Adipocyte (in vitro differentiated cells): ENCODE data around the gene PLSCR2.

ENCODE experiments used
- DNase-seq: peaks from one replicate; pipeline ENCODE4 v3.0.0-alpha.2; 2015; ENCODE audit warnings: low read depth
- H3K27me3 ChIP-seq: replicated peaks from 2 replicates; pipeline ENCODE4 v1.7.0; 2013; ENCODE audit warnings: mild to moderate bottlenecking, low read length, moderate library complexity; ENCODE audit not compliant: control insufficient read depth, insufficient read depth
- H3K36me3 ChIP-seq: 2 replicates; pipeline ENCODE4 v1.7.0; 2013; ENCODE audit warnings: low read length, mild to moderate bottlenecking, moderate library complexity; ENCODE audit not compliant: control insufficient read depth, insufficient read depth, severe bottlenecking
- H3K4me1 ChIP-seq: 2 replicates; pipeline ENCODE4 v1.7.0; 2013; ENCODE audit warnings: mild to moderate bottlenecking, low read length, moderate library complexity; ENCODE audit not compliant: control insufficient read depth, insufficient read depth
- H3K4me3 ChIP-seq: 2 replicates; pipeline ENCODE4 v1.7.0; 2013; ENCODE audit warnings: mild to moderate bottlenecking, low read length, moderate library complexity
- H3K9ac ChIP-seq: 2 replicates; pipeline ENCODE4 v1.7.0; 2013; ENCODE audit warnings: mild to moderate bottlenecking, low read length, moderate library complexity
- H3K9me3 ChIP-seq: 2 replicates; pipeline ENCODE4 v1.7.0; 2013; ENCODE audit warnings: mild to moderate bottlenecking, low read length, moderate library complexity; ENCODE audit not compliant: control insufficient read depth

PLSCR2 gene

DNA sequence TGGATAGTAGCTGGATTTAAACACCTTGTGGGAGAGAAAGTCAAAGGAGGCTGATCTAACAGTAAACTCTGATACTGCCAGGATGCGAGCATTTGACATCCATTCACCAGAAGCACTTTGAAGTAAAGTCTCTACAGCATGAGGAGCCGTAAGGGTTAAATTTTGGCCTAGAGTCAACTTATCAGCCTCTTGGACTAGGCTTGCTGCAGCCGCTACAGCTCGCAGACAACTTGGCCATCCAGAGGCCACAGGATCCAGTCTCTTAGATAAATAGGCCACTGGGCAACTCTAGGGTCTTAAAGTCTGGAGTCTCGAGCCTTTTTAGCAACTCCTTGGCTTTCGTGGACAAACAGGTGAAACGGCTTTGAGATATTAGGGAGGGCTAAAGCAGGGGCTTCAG lies 61.4 kb downstream of the PLSCR2 start:
- Histone ChIP-seq H3K9ac (no peak overlapping the region), H3K9me3 (peaks cover 11% of the 10 kb centered on the region), H3K4me1 (peaks cover 5% of the 10 kb centered on the region), H3K27me3 (no peaks in the 10 kb centered on the region), H3K36me3 (no peaks in the 10 kb centered on the region), H3K4me3 (no peak overlapping the region)
- no peak for DNase-seq

DNA sequence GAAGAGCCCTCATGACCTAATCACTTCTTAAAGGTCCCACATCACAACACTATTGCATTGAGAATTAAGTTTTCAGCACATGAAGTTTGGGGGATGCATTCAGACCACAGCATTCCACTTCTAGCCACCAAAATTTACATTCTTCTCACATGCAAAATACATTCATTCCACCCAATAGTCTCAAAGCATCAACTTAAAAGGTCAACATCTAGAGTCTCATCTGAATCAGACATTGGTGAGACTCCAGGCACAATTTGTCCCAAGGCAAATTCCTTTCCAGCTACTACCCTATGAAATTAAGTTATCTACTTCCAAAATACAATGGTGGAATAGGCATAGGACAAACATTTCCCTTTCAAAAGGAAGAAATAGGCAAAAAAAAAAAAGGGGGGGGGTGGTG lies 64.9 kb downstream of the PLSCR2 start:
- Histone ChIP-seq H3K4me3 (no peak overlapping the region), H3K9ac (no peak overlapping the region)
- peak; percentile 44 for DNase-seq

DNA sequence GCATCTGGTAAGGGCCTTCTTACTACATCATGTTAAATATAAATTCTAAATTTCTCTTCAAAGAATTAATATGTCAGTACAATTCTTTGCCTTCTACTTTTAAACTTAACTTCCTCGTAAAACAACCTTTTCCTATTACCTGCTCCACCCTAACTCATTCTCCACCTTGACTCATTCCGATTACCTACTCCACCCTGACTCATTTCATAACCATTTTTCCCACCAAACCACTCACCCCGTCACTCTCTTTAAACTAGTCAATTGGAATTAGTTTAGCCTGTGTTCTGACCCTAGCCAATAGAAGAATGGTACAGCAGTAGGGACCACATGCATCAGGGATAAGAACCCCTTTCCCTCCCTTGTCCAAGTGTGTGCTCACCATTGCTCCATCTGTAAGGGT lies 65.6 kb downstream of the PLSCR2 start:
- Histone ChIP-seq H3K9me3 (no peaks in the 10 kb centered on the region), H3K4me3 (no peak overlapping the region), H3K4me1 (peaks cover 5% of the 10 kb centered on the region), H3K9ac (no peak overlapping the region), H3K36me3 (no peaks in the 10 kb centered on the region), H3K27me3 (no peaks in the 10 kb centered on the region)
- DNase-seq = no peak

More for the DNA sequence above, 64.9 kb downstream of the PLSCR2 start:
- Histone ChIP-seq H3K36me3 (no peaks in the 10 kb centered on the region), H3K27me3 (no peaks in the 10 kb centered on the region), H3K9me3 (no peaks in the 10 kb centered on the region), H3K4me1 (peaks cover 5% of the 10 kb centered on the region)

DNA sequence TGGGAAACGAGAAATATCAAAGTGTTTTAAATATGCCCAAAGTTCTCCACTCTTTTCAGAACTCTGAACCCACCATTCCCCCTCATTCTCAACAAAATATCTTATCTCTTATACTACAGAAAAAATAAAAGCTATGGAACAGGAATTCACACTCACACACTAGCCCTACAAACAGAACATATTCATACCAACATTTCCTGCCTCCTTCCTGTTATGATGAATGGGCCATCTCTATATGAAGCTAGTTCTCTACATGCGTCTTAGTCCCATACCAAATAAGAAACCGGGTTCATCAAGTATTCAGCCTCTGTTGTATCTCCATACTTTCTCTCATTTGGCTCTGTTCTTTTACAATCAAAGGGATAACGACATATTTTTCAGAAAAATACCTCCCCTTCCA lies 72.6 kb downstream of the PLSCR2 start:
- H3K27me3 ChIP-seq = no peaks in the 10 kb centered on the region
- DNase-seq = no peak
- H3K9me3 ChIP-seq = no peaks in the 10 kb centered on the region
- H3K4me1 ChIP-seq = peaks cover 5% of the 10 kb centered on the region
- no peak overlapping the region for H3K9ac ChIP-seq
- no peaks in the 10 kb centered on the region for H3K36me3 ChIP-seq
- no peak overlapping the region for H3K4me3 ChIP-seq

DNA sequence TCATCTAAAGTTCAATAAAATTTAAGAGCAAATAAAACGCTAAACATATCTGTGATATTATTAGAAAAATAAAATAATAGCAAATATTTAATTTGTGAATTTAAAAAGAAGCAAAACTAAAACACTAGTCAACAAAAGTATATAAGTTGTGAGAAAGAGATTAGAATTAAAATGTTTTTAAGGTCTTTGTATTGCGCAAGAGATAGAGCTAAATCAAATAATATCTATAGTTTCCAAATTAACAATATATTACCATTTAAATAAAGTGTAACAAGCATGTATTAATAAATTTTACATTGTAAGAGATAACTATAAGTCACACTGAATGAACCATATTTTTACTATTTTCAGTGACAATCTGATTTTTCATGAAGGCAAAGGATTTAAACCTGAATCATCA lies 74.2 kb downstream of the PLSCR2 start:
- H3K4me3 ChIP-seq = no peak overlapping the region
- no peaks in the 10 kb centered on the region for H3K9me3 ChIP-seq
- H3K36me3 ChIP-seq = no peaks in the 10 kb centered on the region
- H3K9ac ChIP-seq = no peak overlapping the region
- no peaks in the 10 kb centered on the region for H3K27me3 ChIP-seq
- H3K4me1 ChIP-seq = peaks cover 20% of the 10 kb centered on the region
- no peak for DNase-seq

DNA sequence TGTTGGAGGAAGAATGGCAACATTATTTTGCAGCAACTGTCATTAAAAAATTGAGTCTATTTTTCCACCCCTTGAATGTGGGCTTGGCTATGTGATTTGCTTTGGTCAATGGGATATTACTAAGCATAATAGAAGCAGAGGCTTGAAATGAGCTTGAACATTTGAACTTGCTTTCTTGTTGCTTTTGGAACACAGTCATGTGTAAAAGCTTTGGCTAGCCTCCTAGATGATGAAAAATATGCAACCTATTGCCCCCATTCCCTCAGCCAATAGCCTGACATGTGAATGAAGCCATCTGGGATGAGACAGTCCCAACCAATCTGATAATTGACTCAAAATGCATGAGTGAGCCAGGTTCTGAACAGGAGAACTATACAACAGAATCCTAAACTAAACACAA lies 78.4 kb downstream of the PLSCR2 start:
- peaks cover 23% of the 10 kb centered on the region for H3K4me1 ChIP-seq
- peak; percentile 91 for DNase-seq
- H3K27me3 ChIP-seq = no peaks in the 10 kb centered on the region

DNA sequence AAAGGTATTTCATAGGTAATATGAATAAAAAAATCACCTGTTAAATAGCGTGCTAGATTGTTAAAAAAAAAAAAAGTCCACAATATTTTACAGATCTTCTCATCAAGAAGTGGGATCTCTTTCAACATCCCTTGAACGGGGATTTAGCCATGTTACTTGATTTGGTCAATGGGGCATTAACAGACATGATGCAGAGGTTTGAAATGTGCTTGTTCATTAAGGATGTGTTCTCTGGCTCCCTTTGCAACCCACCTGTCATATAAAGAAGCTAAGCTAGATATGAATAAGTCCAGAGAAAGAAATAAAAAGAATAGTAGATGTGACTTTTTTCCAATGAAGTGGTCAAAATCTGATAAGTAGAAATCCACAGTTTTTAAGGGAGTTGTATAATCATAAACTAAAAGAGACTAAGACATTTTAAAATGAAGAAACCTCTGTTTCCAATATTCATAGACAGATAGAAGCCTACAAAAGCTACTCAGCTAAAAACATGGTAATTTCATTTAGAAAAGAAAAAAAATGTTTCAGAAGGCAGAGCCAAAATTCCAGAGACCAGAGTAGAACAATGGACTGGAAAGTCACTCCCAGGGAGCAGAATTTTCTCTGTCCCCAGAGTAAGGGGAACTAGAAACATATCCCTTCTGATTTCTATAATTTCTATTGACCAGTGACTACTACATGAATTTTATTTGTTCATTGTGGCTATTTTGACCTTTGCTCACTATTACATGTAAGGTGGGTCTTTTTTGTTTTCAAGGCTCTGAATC lies 79.2 kb downstream of the PLSCR2 start:
- H3K9ac ChIP-seq = peak overlapping the region; percentile 13
- peaks cover 18% of the 10 kb centered on the region for H3K4me1 ChIP-seq
- H3K9me3 ChIP-seq = no peaks in the 10 kb centered on the region
- H3K27me3 ChIP-seq = no peaks in the 10 kb centered on the region
- no peaks in the 10 kb centered on the region for H3K36me3 ChIP-seq
- DNase-seq = peak; percentile 45
- H3K4me3 ChIP-seq = peak overlapping the region; percentile 46

More for the DNA sequence above, 78.4 kb downstream of the PLSCR2 start:
- peak overlapping the region; percentile 13 for H3K9ac ChIP-seq
- H3K9me3 ChIP-seq = no peaks in the 10 kb centered on the region
- no peaks in the 10 kb centered on the region for H3K36me3 ChIP-seq
- peak overlapping the region; percentile 46 for H3K4me3 ChIP-seq

DNA sequence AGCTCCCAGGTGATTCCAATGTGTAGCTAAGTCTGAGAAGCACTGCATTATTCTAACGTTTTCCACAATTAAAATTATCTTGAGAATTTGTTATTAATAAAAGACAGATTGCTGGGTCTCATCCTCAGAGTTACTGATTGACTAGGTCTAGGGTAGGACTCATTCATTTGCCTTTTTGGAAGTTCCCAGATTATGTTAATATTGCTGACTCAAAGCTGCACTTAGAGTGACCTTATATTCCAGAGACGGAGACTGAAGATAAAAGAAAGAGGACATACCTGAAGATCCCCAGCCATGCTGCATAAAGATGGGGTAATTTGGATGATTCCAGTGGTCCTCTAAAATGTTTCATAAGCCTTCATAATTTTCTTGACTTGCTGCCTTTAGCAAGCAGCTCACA lies 81.8 kb downstream of the PLSCR2 start:
- H3K9ac ChIP-seq = no peak overlapping the region
- no peaks in the 10 kb centered on the region for H3K9me3 ChIP-seq
- no peaks in the 10 kb centered on the region for H3K36me3 ChIP-seq
- H3K27me3 ChIP-seq = no peaks in the 10 kb centered on the region
- H3K4me1 ChIP-seq = peaks cover 17% of the 10 kb centered on the region
- DNase-seq = no peak
- no peak overlapping the region for H3K4me3 ChIP-seq

DNA sequence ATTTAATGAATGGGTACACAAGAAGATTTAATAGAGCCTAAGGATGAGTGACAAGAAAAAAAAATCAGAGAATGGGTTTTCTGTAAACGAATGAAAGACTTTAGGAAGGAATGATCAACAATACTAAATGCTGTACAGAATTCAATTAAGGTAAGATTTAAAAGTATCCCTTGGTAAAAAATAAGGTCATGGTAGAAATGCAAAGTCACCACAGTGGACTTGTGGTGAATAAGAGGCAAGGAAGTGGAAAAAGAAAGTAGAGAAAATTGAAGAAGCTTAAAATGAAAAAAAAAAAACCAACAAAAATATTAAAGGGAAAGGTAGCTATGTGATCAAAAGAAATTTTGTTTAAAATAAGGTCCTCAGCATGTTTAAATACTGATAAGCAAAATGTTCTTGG lies 82.4 kb downstream of the PLSCR2 start:
- H3K36me3 ChIP-seq = no peaks in the 10 kb centered on the region
- no peak for DNase-seq
- no peak overlapping the region for H3K9ac ChIP-seq

DNA sequence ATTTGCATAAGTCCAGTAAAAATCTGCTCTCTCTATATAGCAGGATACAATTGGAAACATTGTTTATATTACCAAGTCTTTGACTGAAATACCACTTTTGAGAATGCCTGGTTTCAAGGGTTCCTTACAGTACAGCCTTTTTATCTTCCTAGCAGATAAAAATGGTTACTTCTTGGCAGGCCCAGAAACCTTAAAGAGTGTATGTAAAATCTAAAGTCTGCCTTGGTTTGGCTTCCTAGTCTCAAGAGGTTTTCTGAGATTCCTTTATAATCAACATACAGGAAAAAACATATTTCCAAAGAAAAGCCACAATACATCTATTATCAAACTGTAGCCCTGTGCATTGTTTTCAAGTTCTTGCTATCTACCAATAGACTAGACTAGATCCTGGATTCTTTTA lies 84.6 kb downstream of the PLSCR2 start:
- Histone ChIP-seq H3K4me1 (no peaks in the 10 kb centered on the region), H3K4me3 (no peak overlapping the region), H3K36me3 (no peaks in the 10 kb centered on the region), H3K9ac (no peak overlapping the region), H3K27me3 (no peaks in the 10 kb centered on the region), H3K9me3 (no peaks in the 10 kb centered on the region)
- no peak for DNase-seq

More for the DNA sequence above, 82.4 kb downstream of the PLSCR2 start:
- no peaks in the 10 kb centered on the region for H3K9me3 ChIP-seq
- H3K4me3 ChIP-seq = no peak overlapping the region
- no peaks in the 10 kb centered on the region for H3K27me3 ChIP-seq
- peaks cover 17% of the 10 kb centered on the region for H3K4me1 ChIP-seq
